GM12878 (cell line): ENCODE results near the gene GSK3A. TPM values are rescaled to one million over a fixed set of nuclear protein-coding genes. Genes with fewer than 3 reads are reported as not detected.

Experiments used
- ATAC-seq: fragments of 200-7000 bp; cut with Tn5 transposase; 3 replicates; pipeline ENCODE4 v1.9.1; 2020; ENCODE audit warnings: mild to moderate bottlenecking, moderate library complexity
- BruUV-seq: library from RNA; stranded (reverse); fragments of 400-500 nt; replicated peaks from 2 replicates; lab custom pipeline; 2021; lab: Mats Ljungman, UMichigan
- CTCF ChIA-PET: fragments of 300-600 bp; sonication (Branson Sonifier 250); formaldehyde crosslinking; extraction: SDS; loops from one replicate; lab custom pipeline; 2021; ENCODE audit warnings: inconsistent platforms; lab: Yijun Ruan, JAX
- POLR2A ChIA-PET: fragments of 350-600 bp; formaldehyde crosslinking; extraction: SDS; loops from one replicate; lab custom pipeline; 2021; ENCODE audit warnings: inconsistent platforms; lab: Charles Lee
- RAD21 ChIA-PET: fragments of 300-600 bp; sonication (Branson Sonifier 250); formaldehyde crosslinking; loops from one replicate; lab custom pipeline; 2023; ENCODE audit warnings: antibody characterized with exemption; ENCODE audit not compliant: unreplicated experiment; lab: Charles Lee
- SMC1A ChIA-PET: fragments of 300-600 bp; sonication (Branson Sonifier 250); formaldehyde crosslinking; loops from one replicate; lab custom pipeline; 2023; ENCODE audit not compliant: unreplicated experiment, uncharacterized antibody; lab: Charles Lee
- DNase-seq: peaks from one replicate; pipeline ENCODE4 v3.0.0-alpha.2; 2011; ENCODE audit warnings: low read depth, low spot score
- FAIRE-seq: peaks from 3 replicates; lab custom pipeline; 2011; peaks lifted over from hg19 to GRCh38; lab: Jason Lieb, UNC
- H2AFZ ChIP-seq: 2 replicates; pipeline ENCODE4 v1.6.0; 2011; ENCODE audit warnings: low read depth, low read length, control low read depth; ENCODE audit not compliant: control insufficient read depth
- H3K27ac ChIP-seq: 2 replicates; pipeline ENCODE4 v1.5.1; 2011; ENCODE audit warnings: control low read depth; ENCODE audit not compliant: control insufficient read depth, insufficient read depth
- H3K27me3 ChIP-seq, 2 experiments: replicated peaks in 1 of 2; 2 replicates each; pipeline versions ENCODE4 v1.6.0 to v1.6.1; 2011; ENCODE audit warnings: low read length in 1 of 2; ENCODE audit not compliant: control insufficient read depth in 2 of 2, insufficient read depth in 2 of 2
- H3K36me3 ChIP-seq, 2 experiments: 2 replicates each; pipeline ENCODE4 v1.5.1; 2011; ENCODE audit warnings: low read length in 1 of 2; ENCODE audit not compliant: control insufficient read depth in 2 of 2, insufficient read depth in 2 of 2
- H3K4me1 ChIP-seq: 2 replicates; pipeline ENCODE4 v1.6.1; 2011; ENCODE audit warnings: mild to moderate bottlenecking, low read length, moderate library complexity, mixed read lengths; ENCODE audit not compliant: control insufficient read depth, insufficient read depth
- H3K4me2 ChIP-seq: 2 replicates; pipeline ENCODE4 v1.6.0; 2011; ENCODE audit warnings: control low read depth; ENCODE audit not compliant: control insufficient read depth, insufficient read depth
- H3K4me3 ChIP-seq: fragments of 200-600 bp; sonication (generic); 2 replicates; pipeline ENCODE4 v1.5.1; 2016
- H3K79me2 ChIP-seq: 2 replicates; pipeline ENCODE4 v1.6.0; 2011; ENCODE audit warnings: low read length; ENCODE audit not compliant: control insufficient read depth, insufficient read depth
- H3K9ac ChIP-seq: 2 replicates; pipeline ENCODE4 v1.8.0; 2011; ENCODE audit warnings: low read length, control low read depth, mixed read lengths; ENCODE audit not compliant: control insufficient read depth, insufficient read depth
- H3K9me3 ChIP-seq: replicated peaks from 3 replicates; pipeline ENCODE4 v1.5.1; 2011; ENCODE audit warnings: mild to moderate bottlenecking, low read length; ENCODE audit not compliant: control insufficient read depth, insufficient read depth
- H4K20me1 ChIP-seq: 2 replicates; pipeline ENCODE4 v1.6.0; 2011; ENCODE audit not compliant: control insufficient read depth, insufficient read depth
- ASH2L ChIP-seq: fragments of 300-600, 200-600 bp; sonication (generic); IDR thresholded peaks from 2 replicates; pipeline ENCODE4 v1.6.1; 2017; ENCODE audit warnings: low read depth, mild to moderate bottlenecking, borderline replicate concordance
- CHD4 ChIP-seq: fragments of 200-600 bp; sonication (generic); IDR thresholded peaks from 2 replicates; pipeline ENCODE4 v1.6.1; 2016; ENCODE audit warnings: mild to moderate bottlenecking
- CREB1 ChIP-seq: IDR thresholded peaks from 2 replicates; pipeline ENCODE4 v1.6.1; 2012; ENCODE audit warnings: low read depth, mild to moderate bottlenecking, inconsistent platforms
- DPF2 ChIP-seq: fragments of 450-650 bp; IDR thresholded peaks from 2 replicates; pipeline ENCODE4 v1.6.1; 2017; ENCODE audit warnings: mild to moderate bottlenecking
- RB1 ChIP-seq: fragments of 450-650 bp; formaldehyde crosslinking; IDR thresholded peaks from 2 replicates; pipeline ENCODE4 v1.6.1; 2017; ENCODE audit warnings: mild to moderate bottlenecking, borderline replicate concordance
- RBBP5 ChIP-seq: fragments of 200-600 bp; sonication (generic); conservative IDR thresholded peaks from 2 replicates; pipeline ENCODE4 v1.6.1; 2016
- SIN3A ChIP-seq: IDR thresholded peaks from 2 replicates; pipeline ENCODE4 v1.6.1; 2012; ENCODE audit warnings: low read depth, low read length, improper control_type of control experiment
- SIX5 ChIP-seq: IDR thresholded peaks from 2 replicates; pipeline ENCODE4 v1.6.1; 2011; ENCODE audit warnings: mild to moderate bottlenecking, low read depth, low read length, moderate library complexity; ENCODE audit not compliant: severe bottlenecking
- STAT1 ChIP-seq: fragments of 450-650 bp; conservative IDR thresholded peaks from 2 replicates; pipeline ENCODE4 v1.6.1; 2014; ENCODE audit warnings: antibody characterized with exemption, mild to moderate bottlenecking
- WRNIP1 ChIP-seq: IDR thresholded peaks from 2 replicates; pipeline ENCODE4 v1.6.1; 2011; ENCODE audit warnings: low read depth, low read length, improper control_type of control experiment, borderline replicate concordance
- ZNF622 ChIP-seq: fragments of 450-650 bp; IDR thresholded peaks from 2 replicates; pipeline ENCODE4 v1.6.1; 2017; ENCODE audit warnings: mild to moderate bottlenecking, inconsistent platforms
- ZNF687 ChIP-seq: fragments of 450-650 bp; IDR thresholded peaks from 2 replicates; pipeline ENCODE4 v1.6.1; 2017; ENCODE audit warnings: mild to moderate bottlenecking, moderate library complexity
- WGBS: methylation state at CpG from one replicate; pipeline ENCODE4 v1.1.6; 2016; ENCODE audit warnings: low lambda C conversion rate; ENCODE audit not compliant: insufficient replicate concordance, insufficient coverage; ENCODE audit errors: missing lambda C conversion rate; 5-methylcytosine and 5-hydroxymethylcytosine counted together
- in situ Hi-C: fragments of 300-500 bp; cut with MboI; formaldehyde crosslinking; loops from 9 replicates; pipeline ENCODE4 v1.14.3; 2018; ENCODE audit warnings: mixed read lengths
- intact Hi-C: fragments of 100-400 bp; cut with micrococcal nuclease; formaldehyde crosslinking; loops from one replicate; pipeline ENCODE4 v1.14.2; 2022; ENCODE audit not compliant: unreplicated experiment
- polyA plus RNA-seq, 11 experiments: library from polyadenylated mRNA; depleted of rRNA in 4 of 11; unstranded in 6 of 11; stranded (reverse) in 5 of 11; fragments of >200 nt; fragmentation: Nextera tagmentation in 4 of 11; fragmentation: Illumina TruSeq in 1 of 11; extraction: Ambion mirVana in 4 of 11; extraction: Trizol in 1 of 11; gene quantifications; 1 replicate in 1 of 11; 2 replicates in 10 of 11; pipeline versions ENCODE4 v1.2.1 to v1.2.3, GENCODE V29; 2011 to 2016; ENCODE audit warnings: inconsistent platforms in 2 of 11, missing spikeins in 2 of 11, low read depth in 1 of 11
- total RNA-seq, 4 experiments: library from RNA; depleted of rRNA in 3 of 4; stranded (reverse); fragments of >200 nt in 3 of 4; fragmentation: Illumina TruSeq in 1 of 4; extraction: Trizol in 1 of 4; gene quantifications; 2 replicates each; pipeline versions ENCODE4 v1.2.1 to v1.2.3, GENCODE V29; 2013 to 2021
- TF ChIP-seq, protein P1 (sequence below): fragments of 450-650 bp; IDR thresholded peaks from 2 replicates; pipeline ENCODE4 v1.6.1; 2016; ENCODE audit warnings: mild to moderate bottlenecking
- TF ChIP-seq, protein P2 (sequence below): fragments of 450-650 bp; IDR thresholded peaks from 2 replicates; pipeline ENCODE4 v1.6.1; 2018; ENCODE audit warnings: borderline replicate concordance, mild to moderate bottlenecking; ENCODE audit not compliant: partially characterized antibody

The GSK3A gene
- total and polyA plus RNA-seq, 10 of the 15 experiments (the other 5 are each of a cell fraction or from before 2014, with no cell fraction given), result 1.00 to 47.9 (median 15.2) TPM

DNA sequence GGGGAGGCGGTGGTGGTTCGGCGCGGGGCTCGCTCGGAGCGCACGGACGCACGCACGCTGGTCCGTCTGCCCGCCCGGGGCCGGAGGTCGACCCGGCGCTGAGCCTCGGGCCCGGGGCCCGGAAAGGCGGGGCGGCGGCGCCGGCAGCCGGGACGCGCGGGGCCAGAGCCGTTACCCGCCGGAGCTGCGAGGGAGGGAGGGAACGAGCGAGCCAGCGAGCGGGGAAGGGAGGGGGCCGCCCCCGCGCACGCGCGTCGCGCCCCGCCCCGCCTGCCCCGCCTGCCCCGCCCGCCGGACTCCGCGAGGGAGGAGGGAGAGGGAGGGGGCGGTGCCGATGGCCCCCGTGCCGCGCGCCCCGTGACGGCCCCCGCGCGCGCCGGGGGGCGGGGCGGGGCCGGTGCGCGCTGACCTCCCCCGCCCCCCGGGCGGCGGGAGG is 41.7 kb upstream of the GSK3A start:
- H3K27ac ChIP-seq, result peak overlapping the region; percentile 78
- no peaks in the 10 kb centered on the region for H3K9me3 ChIP-seq
- no peak overlapping the region for H3K4me2 ChIP-seq
- BruUV-seq, result no TSS peak
- H3K79me2 ChIP-seq, result peaks cover 35% of the 10 kb centered on the region
- in situ Hi-C loops, result no loop called here
- 0 out of 2 replicates have a peak overlapping the region, but pooled peaks have one; percentile 30 for H2AFZ ChIP-seq
- peaks cover 9% of the 10 kb centered on the region in 2 experiments for H3K36me3 ChIP-seq
- ChIA-PET SMC1A (no interaction called here), CTCF (interaction anchor here (0.9 to 1.6 kb wide), 2 partner anchors 12 to 38 kb away, joined by 3 to 7 read pairs; no protein-coding TSS in a partner anchor), RAD21 (interaction anchor here (1.0 to 1.4 kb wide), 2 partner anchors 41 to 154 kb away, joined by 3 to 5 read pairs; no protein-coding TSS in a partner anchor), POLR2A (interaction anchor here (0.5 to 1.6 kb wide), 4 partner anchors 14 to 1020 kb away, joined by 3 to 6 read pairs (median 5); partner anchors contain the start of gene HNRNPUL1)
- intact Hi-C loops, result loop anchor here (5.0 kb wide), 3 partner anchors 87 to 177 kb away; partner anchors contain the start of gene POU2F2
- H3K4me3 ChIP-seq, result no peak overlapping the region; the same call in 1 of the 2 replicates
- WGBS, result 0% methylated on average over 10 of the region's 76 CpGs
- no peaks in the 10 kb centered on the region for H3K27me3 ChIP-seq
- FAIRE-seq, result no peak
- H3K4me1 ChIP-seq, result peaks cover 44% of the 10 kb centered on the region
- no peak for DNase-seq
- H3K9ac ChIP-seq, result peak overlapping the region; percentile 40; the same call in 1 of the 2 replicates
- H4K20me1 ChIP-seq, result no peaks in the 10 kb centered on the region; the same call in 1 of the 2 replicates
- ATAC-seq, result no peak
- TF ChIP-seq ZNF622, result no peak
- no peak for TF ChIP-seq CHD4
- TF ChIP-seq, protein P1, sequence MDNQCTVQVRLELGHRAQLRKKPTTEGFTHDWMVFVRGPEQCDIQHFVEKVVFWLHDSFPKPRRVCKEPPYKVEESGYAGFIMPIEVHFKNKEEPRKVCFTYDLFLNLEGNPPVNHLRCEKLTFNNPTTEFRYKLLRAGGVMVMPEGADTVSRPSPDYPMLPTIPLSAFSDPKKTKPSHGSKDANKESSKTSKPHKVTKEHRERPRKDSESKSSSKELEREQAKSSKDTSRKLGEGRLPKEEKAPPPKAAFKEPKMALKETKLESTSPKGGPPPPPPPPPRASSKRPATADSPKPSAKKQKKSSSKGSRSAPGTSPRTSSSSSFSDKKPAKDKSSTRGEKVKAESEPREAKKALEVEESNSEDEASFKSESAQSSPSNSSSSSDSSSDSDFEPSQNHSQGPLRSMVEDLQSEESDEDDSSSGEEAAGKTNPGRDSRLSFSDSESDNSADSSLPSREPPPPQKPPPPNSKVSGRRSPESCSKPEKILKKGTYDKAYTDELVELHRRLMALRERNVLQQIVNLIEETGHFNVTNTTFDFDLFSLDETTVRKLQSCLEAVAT, result no peak
- TF ChIP-seq SIX5, result no peak
- TF ChIP-seq SIN3A, result no peak
- no peak for TF ChIP-seq DPF2
- TF ChIP-seq CREB1, result 0 out of 2 replicates have a peak, but pooled peaks have one; percentile 36
- TF ChIP-seq RBBP5, result no peak
- TF ChIP-seq STAT1, result no peak
- TF ChIP-seq, protein P2, sequence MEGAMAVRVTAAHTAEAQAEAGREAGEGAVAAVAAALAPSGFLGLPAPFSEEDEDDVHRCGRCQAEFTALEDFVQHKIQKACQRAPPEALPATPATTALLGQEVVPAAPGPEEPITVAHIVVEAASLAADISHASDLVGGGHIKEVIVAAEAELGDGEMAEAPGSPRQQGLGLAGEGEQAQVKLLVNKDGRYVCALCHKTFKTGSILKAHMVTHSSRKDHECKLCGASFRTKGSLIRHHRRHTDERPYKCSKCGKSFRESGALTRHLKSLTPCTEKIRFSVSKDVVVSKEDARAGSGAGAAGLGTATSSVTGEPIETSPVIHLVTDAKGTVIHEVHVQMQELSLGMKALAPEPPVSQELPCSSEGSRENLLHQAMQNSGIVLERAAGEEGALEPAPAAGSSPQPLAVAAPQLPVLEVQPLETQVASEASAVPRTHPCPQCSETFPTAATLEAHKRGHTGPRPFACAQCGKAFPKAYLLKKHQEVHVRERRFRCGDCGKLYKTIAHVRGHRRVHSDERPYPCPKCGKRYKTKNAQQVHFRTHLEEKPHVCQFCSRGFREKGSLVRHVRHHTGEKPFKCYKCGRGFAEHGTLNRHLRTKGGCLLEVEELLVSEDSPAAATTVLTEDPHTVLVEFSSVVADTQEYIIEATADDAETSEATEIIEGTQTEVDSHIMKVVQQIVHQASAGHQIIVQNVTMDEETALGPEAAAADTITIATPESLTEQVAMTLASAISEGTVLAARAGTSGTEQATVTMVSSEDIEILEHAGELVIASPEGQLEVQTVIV, result no peak
- no peak for TF ChIP-seq WRNIP1
- TF ChIP-seq ZNF687, result no peak
- peak; percentile 32; the same call in 1 of the 2 replicates for TF ChIP-seq RB1
- TF ChIP-seq ASH2L, result no peak
